ENCODE results near the gene RICTOR.

DNA sequence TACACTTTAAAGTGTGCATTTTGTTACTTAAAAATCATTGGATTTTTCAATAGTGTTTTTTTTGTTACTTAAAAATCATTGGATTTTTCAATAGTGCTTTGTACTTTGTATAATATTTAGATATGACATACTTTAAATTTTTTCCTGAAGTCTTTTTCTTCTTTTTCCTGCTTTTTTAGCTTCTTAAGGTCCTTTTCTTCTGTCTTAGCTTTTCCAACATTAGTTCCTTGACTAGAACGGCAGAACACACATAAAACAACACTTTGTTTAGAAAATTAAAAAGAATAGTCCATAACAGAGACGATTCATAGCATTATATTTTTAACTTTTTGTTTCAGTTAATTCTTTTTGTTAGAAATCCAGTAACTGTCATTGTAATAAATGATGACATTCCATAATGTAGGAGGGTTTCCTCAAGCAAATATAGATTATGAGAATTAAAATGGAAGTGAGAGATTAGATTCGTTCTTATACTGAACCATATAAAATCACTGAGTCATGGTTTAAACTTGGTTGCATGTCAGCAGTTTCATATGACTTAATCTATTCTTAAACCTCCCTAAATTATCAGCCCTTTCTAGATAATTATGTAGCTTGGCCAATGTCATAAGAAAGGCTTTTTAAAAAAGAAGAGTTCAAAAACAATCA is 45.3 kb upstream of the RICTOR start:
- TF ChIP-seq, protein P1, sequence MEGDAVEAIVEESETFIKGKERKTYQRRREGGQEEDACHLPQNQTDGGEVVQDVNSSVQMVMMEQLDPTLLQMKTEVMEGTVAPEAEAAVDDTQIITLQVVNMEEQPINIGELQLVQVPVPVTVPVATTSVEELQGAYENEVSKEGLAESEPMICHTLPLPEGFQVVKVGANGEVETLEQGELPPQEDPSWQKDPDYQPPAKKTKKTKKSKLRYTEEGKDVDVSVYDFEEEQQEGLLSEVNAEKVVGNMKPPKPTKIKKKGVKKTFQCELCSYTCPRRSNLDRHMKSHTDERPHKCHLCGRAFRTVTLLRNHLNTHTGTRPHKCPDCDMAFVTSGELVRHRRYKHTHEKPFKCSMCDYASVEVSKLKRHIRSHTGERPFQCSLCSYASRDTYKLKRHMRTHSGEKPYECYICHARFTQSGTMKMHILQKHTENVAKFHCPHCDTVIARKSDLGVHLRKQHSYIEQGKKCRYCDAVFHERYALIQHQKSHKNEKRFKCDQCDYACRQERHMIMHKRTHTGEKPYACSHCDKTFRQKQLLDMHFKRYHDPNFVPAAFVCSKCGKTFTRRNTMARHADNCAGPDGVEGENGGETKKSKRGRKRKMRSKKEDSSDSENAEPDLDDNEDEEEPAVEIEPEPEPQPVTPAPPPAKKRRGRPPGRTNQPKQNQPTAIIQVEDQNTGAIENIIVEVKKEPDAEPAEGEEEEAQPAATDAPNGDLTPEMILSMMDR (IDR thresholded peaks at IDR 0.05 in 8 of 11, conservative IDR thresholded peaks at IDR 0.05 in 3 of 11) = no peak
- TF ChIP-seq POLR2A (IDR thresholded peaks at IDR 0.05) (no peak), POLR2AphosphoS5 (IDR thresholded peaks at IDR 0.05) (no peak)

Measured in spleen (tissue), 7 donors.